GM18502 (cell line): ENCODE results near the gene DYSF.

Experiments
- ATAC-seq: cut with Tn5 transposase; IDR thresholded peaks from one replicate; pipeline ENCODE4 v1.9.1; 2021; ENCODE audit warnings: mild to moderate bottlenecking; ENCODE audit not compliant: unreplicated experiment, poor library complexity

The DYSF gene

GRCh38 chr2:71683070-71683469, 229.7 kb downstream of the DYSF start:
- no peak for ATAC-seq

- no peak for ATAC-seq
Observed at GRCh38 chr2:71683666-71684065, 230.3 kb downstream of the DYSF start.

GRCh38 chr2:71684226-71685072, 231.1 kb downstream of the DYSF start:
- no peak for ATAC-seq

GRCh38 chr2:71685073-71685848, 231.9 kb downstream of the DYSF start:
- no peak for ATAC-seq

- ATAC-seq, result no peak
Observed at GRCh38 chr2:71685941-71686611, 232.7 kb downstream of the DYSF start.

GRCh38 chr2:71686781-71687180, 233.4 kb downstream of the DYSF start:
- ATAC-seq, result no peak

- ATAC-seq, result no peak
Observed at GRCh38 chr2:71687412-71687811, 234.1 kb downstream of the DYSF start.

- no peak for ATAC-seq
Observed at GRCh38 chr2:71688530-71688929, 235.2 kb downstream of the DYSF start.

- no peak for ATAC-seq
Observed at GRCh38 chr2:71689393-71689792, 236.0 kb downstream of the DYSF start.

- ATAC-seq, result no peak
Observed at GRCh38 chr2:71689968-71690834, 236.8 kb downstream of the DYSF start.

GRCh38 chr2:71690876-71691475, 237.6 kb downstream of the DYSF start:
- no peak for ATAC-seq

- no peak for ATAC-seq
Observed at GRCh38 chr2:71691747-71692441, 238.5 kb downstream of the DYSF start.

GRCh38 chr2:71692621-71693277, 239.4 kb downstream of the DYSF start:
- ATAC-seq, result no peak

- no peak for ATAC-seq
Observed at GRCh38 chr2:71693286-71694270, 240.2 kb downstream of the DYSF start.

- no peak for ATAC-seq
Observed at GRCh38 chr2:71694501-71695234, 241.3 kb downstream of the DYSF start.

- ATAC-seq, result no peak
Observed at GRCh38 chr2:71695235-71696120, 242.1 kb downstream of the DYSF start.
